ENCODE data around the gene SCARF1. TPM values are rescaled to one million over a fixed set of nuclear protein-coding genes. Genes with fewer than 3 reads are reported as not detected.
"Not testable (repeated sequence)": the region's sequence is repeated elsewhere in the genome, so short reads cannot be mapped to it uniquely, and the experiment has no call there.

The SCARF1 gene
- total and polyA plus RNA-seq, 4 donors: 0.63 to 31.6 (median 9.6) TPM

DNA sequence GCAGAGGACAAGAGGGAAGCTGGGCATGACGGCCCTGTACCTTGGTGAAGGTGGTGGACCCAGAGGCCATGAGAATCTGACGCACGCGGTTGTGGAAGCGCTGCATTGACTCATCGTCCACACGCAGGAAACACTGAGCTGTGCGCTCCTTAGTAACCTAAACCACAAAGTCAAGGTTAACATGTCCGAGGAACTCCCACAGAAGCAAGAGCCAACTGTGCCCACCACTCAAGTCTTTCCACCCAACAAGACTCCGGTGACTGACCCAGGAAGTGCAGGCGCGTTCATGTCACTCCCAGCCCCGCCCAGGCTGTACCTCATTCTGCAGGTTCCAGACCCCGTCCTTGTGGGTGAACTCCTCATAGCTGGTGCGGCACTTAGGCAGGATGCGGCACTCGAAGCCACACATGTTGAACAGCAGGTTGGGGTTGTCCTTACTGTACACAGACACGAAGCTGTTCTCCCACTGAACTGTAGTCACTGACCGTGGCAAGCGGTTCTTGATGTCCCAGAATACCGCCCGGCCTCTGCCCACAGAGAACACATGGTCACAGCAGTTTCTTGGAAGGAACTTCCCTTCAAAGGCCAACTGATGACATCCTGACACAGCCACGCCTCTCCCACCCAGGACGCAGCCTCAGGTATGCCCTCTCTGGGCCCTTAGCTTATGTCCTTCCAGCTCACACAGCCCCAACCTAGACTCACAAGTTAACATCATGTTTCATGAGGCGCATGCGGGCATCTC, 27.7 kb upstream of the SCARF1 start:
- WGBS, 2 donors: 91 to 93% methylated on average over 26 of the region's 26 CpGs
- H3K4me1 ChIP-seq (ENCODE audit: control insufficient read depth in 1 of 2, insufficient read depth in 2 of 2, low read length in 2 of 2): no peaks in the 10 kb centered on the region
- H3K9me3 ChIP-seq (ENCODE audit: control insufficient read depth, low read length): no peaks in the 10 kb centered on the region
- H3K27me3 ChIP-seq (ENCODE audit: control insufficient read depth in 1 of 2, insufficient read depth in 2 of 2, low read length in 1 of 2): no peaks in the 10 kb centered on the region
- H3K27ac ChIP-seq (ENCODE audit: low read depth in 1 of 2, low read length in 2 of 2): no peak overlapping the region
- intact Hi-C loops (cut with DNase I): no loop called here
- H3K36me3 ChIP-seq (ENCODE audit: control insufficient read depth in 1 of 2, insufficient read depth in 2 of 2, low read length in 1 of 2): peaks cover 8 to 34% of the 10 kb centered on the region in 2 donors
- DNase-seq (no peak), ATAC-seq (ENCODE audit: low FRiP score) (no peak)
- no peak overlapping the region for H3K4me3 ChIP-seq (ENCODE audit: low read length in 2 of 2)

DNA sequence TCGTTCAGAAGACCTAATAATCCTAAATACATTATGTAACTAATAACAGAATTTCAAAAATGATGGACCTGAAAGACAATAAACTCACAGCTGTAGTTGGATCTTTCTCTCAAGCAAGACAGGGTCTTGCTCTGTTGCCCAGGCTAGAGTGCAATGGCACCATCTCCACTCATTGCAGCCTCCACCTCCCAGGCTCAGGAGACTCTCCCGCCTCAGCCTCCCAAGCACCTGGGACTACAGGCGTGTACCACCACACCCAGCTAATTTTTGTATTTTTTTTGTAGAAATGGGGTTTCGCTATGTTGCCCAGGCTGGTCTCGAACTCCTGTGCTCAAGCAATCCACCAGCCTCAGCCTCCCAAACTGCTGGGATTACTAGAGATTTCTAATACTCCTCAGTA, 18.4 kb upstream of the SCARF1 start:
- not testable (repeated sequence) for H3K4me1 ChIP-seq (ENCODE audit: control insufficient read depth in 1 of 2, insufficient read depth in 2 of 2, low read length in 2 of 2); H3K9me3 ChIP-seq (ENCODE audit: control insufficient read depth, low read length); H3K4me3 ChIP-seq (ENCODE audit: low read length in 2 of 2); ATAC-seq (ENCODE audit: low FRiP score); DNase-seq; H3K27me3 ChIP-seq (ENCODE audit: control insufficient read depth in 1 of 2, insufficient read depth in 2 of 2, low read length in 1 of 2); H3K27ac ChIP-seq (ENCODE audit: low read depth in 1 of 2, low read length in 2 of 2)
- 92 to 96% methylated on average over 5 of the region's 5 CpGs for WGBS, 2 donors
- intact Hi-C loops (cut with DNase I): loop anchor here in 1 of 2 donors (2.0 to 10.0 kb wide), 2 partner anchors 41 to 211 kb away; no protein-coding TSS in a partner anchor
- H3K36me3 ChIP-seq (ENCODE audit: control insufficient read depth in 1 of 2, insufficient read depth in 2 of 2, low read length in 1 of 2): peaks cover 9 to 23% of the 10 kb centered on the region in 2 donors

DNA sequence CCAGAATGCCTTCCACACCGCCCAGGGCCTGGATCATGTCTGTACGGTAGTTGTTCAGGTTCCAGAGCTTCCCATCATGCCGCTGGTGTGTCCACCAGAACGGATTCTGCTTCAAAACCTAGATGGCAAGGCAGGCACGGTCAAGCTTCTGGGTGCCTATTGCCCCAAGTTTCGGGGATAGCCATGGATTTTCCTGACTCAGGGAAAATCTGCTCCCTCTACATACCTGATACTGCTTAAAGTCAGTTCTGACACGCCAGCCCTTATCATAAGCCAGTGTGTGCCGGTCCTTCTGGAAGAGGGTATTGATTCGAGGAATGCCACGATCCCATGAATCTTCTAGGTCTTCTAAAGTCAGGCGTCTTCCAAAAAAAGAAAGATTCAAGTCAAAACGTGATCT, 15.5 kb upstream of the SCARF1 start:
- DNase-seq: no peak
- H3K27me3 ChIP-seq (ENCODE audit: control insufficient read depth in 1 of 2, insufficient read depth in 2 of 2, low read length in 1 of 2): no peaks in the 10 kb centered on the region
- H3K27ac ChIP-seq (ENCODE audit: low read depth in 1 of 2, low read length in 2 of 2): no peak overlapping the region
- H3K9me3 ChIP-seq (ENCODE audit: control insufficient read depth, low read length): no peaks in the 10 kb centered on the region
- ATAC-seq (ENCODE audit: low FRiP score): no peak
- intact Hi-C loops (cut with DNase I): loop anchor here in 1 of 2 donors (10.0 kb wide), 1 partner anchor 214 kb away; no protein-coding TSS in a partner anchor
- H3K4me3 ChIP-seq (ENCODE audit: low read length in 2 of 2): no peak overlapping the region
- 90 to 92% methylated on average over 12 of the region's 12 CpGs for WGBS, 2 donors
- H3K36me3 ChIP-seq (ENCODE audit: control insufficient read depth in 1 of 2, insufficient read depth in 2 of 2, low read length in 1 of 2): peaks cover 12 to 28% of the 10 kb centered on the region in 2 donors
- H3K4me1 ChIP-seq (ENCODE audit: control insufficient read depth in 1 of 2, insufficient read depth in 2 of 2, low read length in 2 of 2): no peaks in the 10 kb centered on the region

GRCh38 chr17:1658100-1658499, 12.6 kb upstream of the SCARF1 start:
- Histone ChIP-seq H3K27ac (ENCODE audit: low read depth in 1 of 2, low read length in 2 of 2) (no peak overlapping the region), H3K4me1 (ENCODE audit: control insufficient read depth in 1 of 2, insufficient read depth in 2 of 2, low read length in 2 of 2) (no peaks in the 10 kb centered on the region), H3K27me3 (ENCODE audit: control insufficient read depth in 1 of 2, insufficient read depth in 2 of 2, low read length in 1 of 2) (no peaks in the 10 kb centered on the region), H3K36me3 (ENCODE audit: control insufficient read depth in 1 of 2, insufficient read depth in 2 of 2, low read length in 1 of 2) (peaks cover 12 to 35% of the 10 kb centered on the region in 2 donors), H3K9me3 (ENCODE audit: control insufficient read depth, low read length) (no peaks in the 10 kb centered on the region), H3K4me3 (ENCODE audit: low read length in 2 of 2) (no peak overlapping the region)
- WGBS, 2 donors: 90 to 92% methylated on average over 9 of the region's 9 CpGs
- intact Hi-C loops (cut with DNase I): no loop called here
- DNase-seq (no peak), ATAC-seq (ENCODE audit: low FRiP score) (no peak)

DNA sequence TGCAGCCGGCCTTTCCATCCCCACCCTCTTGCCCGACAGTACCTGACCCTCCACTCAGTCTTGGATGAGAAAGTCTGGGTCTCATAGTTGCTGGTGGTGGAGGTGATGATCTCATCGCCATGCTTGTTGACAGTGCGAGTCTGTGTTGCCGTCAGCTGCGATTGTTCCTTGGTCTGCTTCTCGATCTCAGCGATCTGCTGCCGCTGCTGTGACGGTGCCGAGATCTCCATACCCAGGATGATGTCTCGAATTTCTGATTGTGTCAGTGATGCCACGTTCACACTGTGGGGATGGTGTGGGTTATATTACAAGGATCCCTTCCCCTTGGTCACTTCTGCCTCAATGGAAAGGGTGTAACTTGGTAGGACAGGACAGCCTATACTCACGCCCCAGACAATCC, 8.2 kb upstream of the SCARF1 start:
- H3K4me1 ChIP-seq (ENCODE audit: control insufficient read depth in 1 of 2, insufficient read depth in 2 of 2, low read length in 2 of 2): no peaks in the 10 kb centered on the region
- H3K27ac ChIP-seq (ENCODE audit: low read depth in 1 of 2, low read length in 2 of 2): no peak overlapping the region
- peak in 1 of 2 donors; percentile 29 for DNase-seq
- H3K4me3 ChIP-seq (ENCODE audit: low read length in 2 of 2): no peak overlapping the region
- no peaks in the 10 kb centered on the region for H3K9me3 ChIP-seq (ENCODE audit: control insufficient read depth, low read length)
- 87 to 92% methylated on average over 14 of the region's 14 CpGs for WGBS, 2 donors
- no peak for ATAC-seq (ENCODE audit: low FRiP score)
- H3K36me3 ChIP-seq (ENCODE audit: control insufficient read depth in 1 of 2, insufficient read depth in 2 of 2, low read length in 1 of 2): peaks cover 3 to 26% of the 10 kb centered on the region in 2 donors
- H3K27me3 ChIP-seq (ENCODE audit: control insufficient read depth in 1 of 2, insufficient read depth in 2 of 2, low read length in 1 of 2): no peaks in the 10 kb centered on the region
- intact Hi-C loops (cut with DNase I): loop anchor here in 1 of 2 donors (5.0 kb wide), 1 partner anchor 59 kb away; the partner anchor contains the start of gene TLCD2

DNA sequence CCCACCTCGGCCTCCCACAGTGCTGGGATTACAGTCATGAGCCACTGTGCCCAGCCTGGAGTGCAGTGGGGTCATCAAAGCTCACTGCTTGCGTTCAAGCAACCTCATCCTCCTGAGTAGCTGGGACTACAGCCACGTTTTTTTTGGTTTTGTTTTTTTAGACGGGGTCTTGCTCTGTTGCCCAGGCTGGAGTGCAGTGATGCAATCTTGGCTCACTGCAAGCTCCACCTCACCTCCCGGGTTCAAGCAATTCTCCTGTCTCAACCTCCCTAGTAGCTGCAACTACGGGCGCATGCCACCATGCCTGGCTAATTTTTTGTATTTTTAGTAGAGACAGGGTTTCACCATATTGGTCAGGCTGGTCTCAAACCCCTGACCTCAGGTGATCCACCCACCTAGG, 7.3 kb upstream of the SCARF1 start:
- H3K27ac ChIP-seq (ENCODE audit: low read depth in 1 of 2, low read length in 2 of 2); H3K4me3 ChIP-seq (ENCODE audit: low read length in 2 of 2); H3K9me3 ChIP-seq (ENCODE audit: control insufficient read depth, low read length); H3K27me3 ChIP-seq (ENCODE audit: control insufficient read depth in 1 of 2, insufficient read depth in 2 of 2, low read length in 1 of 2); H3K4me1 ChIP-seq (ENCODE audit: control insufficient read depth in 1 of 2, insufficient read depth in 2 of 2, low read length in 2 of 2); ATAC-seq (ENCODE audit: low FRiP score): not testable (repeated sequence)
- intact Hi-C loops (cut with DNase I): loop anchor here in 1 of 2 donors (5.0 kb wide), 1 partner anchor 60 kb away; the partner anchor contains the start of gene TLCD2
- WGBS, 2 donors: 68 to 69% methylated on average over 7 of the region's 7 CpGs
- H3K36me3 ChIP-seq (ENCODE audit: control insufficient read depth in 1 of 2, insufficient read depth in 2 of 2, low read length in 1 of 2): peaks cover 3 to 19% of the 10 kb centered on the region in 2 donors
- peak in 1 of 2 donors; percentile 20 for DNase-seq

- Histone ChIP-seq H3K4me3 (ENCODE audit: low read length in 2 of 2) (no peak overlapping the region), H3K27me3 (ENCODE audit: control insufficient read depth in 1 of 2, insufficient read depth in 2 of 2, low read length in 1 of 2) (no peaks in the 10 kb centered on the region), H3K9me3 (ENCODE audit: control insufficient read depth, low read length) (no peaks in the 10 kb centered on the region), H3K36me3 (ENCODE audit: control insufficient read depth in 1 of 2, insufficient read depth in 2 of 2, low read length in 1 of 2) (peaks cover 2 to 19% of the 10 kb centered on the region in 2 donors), H3K4me1 (ENCODE audit: control insufficient read depth in 1 of 2, insufficient read depth in 2 of 2, low read length in 2 of 2) (no peaks in the 10 kb centered on the region), H3K27ac (ENCODE audit: low read depth in 1 of 2, low read length in 2 of 2) (no peak overlapping the region)
- ATAC-seq (ENCODE audit: low FRiP score) (no peak), DNase-seq (no peak)
- intact Hi-C loops (cut with DNase I): loop anchor here (2.0 to 5.0 kb wide), 2 partner anchors 61 kb away; partner anchors contain the start of gene TLCD2 (in 1 of the 2)
- WGBS, 2 donors: 87 to 89% methylated on average over 4 of the region's 4 CpGs
Measured at GRCh38 chr17:1651559-1651844, 6.0 kb upstream of the SCARF1 start.

- H3K9me3 ChIP-seq (ENCODE audit: control insufficient read depth, low read length): no peaks in the 10 kb centered on the region
- H3K36me3 ChIP-seq (ENCODE audit: control insufficient read depth in 1 of 2, insufficient read depth in 2 of 2, low read length in 1 of 2): peaks cover 0 to 19% of the 10 kb centered on the region in 2 donors
Measured at GRCh38 chr17:1650731-1651558, 5.4 kb upstream of the SCARF1 start.

More at GRCh38 chr17:1650731-1651558, 5.4 kb upstream of the SCARF1 start:
- Histone ChIP-seq H3K27me3 (ENCODE audit: control insufficient read depth in 1 of 2, insufficient read depth in 2 of 2, low read length in 1 of 2) (no peaks in the 10 kb centered on the region), H3K4me3 (ENCODE audit: low read length in 2 of 2) (no peak overlapping the region), H3K4me1 (ENCODE audit: control insufficient read depth in 1 of 2, insufficient read depth in 2 of 2, low read length in 2 of 2) (no peaks in the 10 kb centered on the region), H3K27ac (ENCODE audit: low read depth in 1 of 2, low read length in 2 of 2) (peak overlapping the region in 1 of 2 donors; percentile 19)
- no peak for ATAC-seq (ENCODE audit: low FRiP score)
- intact Hi-C loops (cut with DNase I): loop anchor here (2.0 to 5.0 kb wide), 2 partner anchors 61 to 62 kb away; partner anchors contain the start of gene TLCD2 (in 1 of the 2)
- whole genome bisulfite sequencing, 2 donors: 78 to 79% methylated on average over 22 of the region's 22 CpGs
- DNase-seq: peak in 1 of 2 donors; percentile 67
